HG03442 (cell line): Measurements from ENCODE around the gene NFIA.
"Not testable (repeated sequence)": the region's sequence is repeated elsewhere in the genome, so short reads cannot be mapped to it uniquely, and the experiment has no call there.

ENCODE experiments used
- ATAC-seq: cut with Tn5 transposase; IDR thresholded peaks from one replicate; pipeline ENCODE4 v1.9.1; 2021; ENCODE audit warnings: mild to moderate bottlenecking, moderate library complexity; ENCODE audit not compliant: unreplicated experiment

Gene NFIA

DNA sequence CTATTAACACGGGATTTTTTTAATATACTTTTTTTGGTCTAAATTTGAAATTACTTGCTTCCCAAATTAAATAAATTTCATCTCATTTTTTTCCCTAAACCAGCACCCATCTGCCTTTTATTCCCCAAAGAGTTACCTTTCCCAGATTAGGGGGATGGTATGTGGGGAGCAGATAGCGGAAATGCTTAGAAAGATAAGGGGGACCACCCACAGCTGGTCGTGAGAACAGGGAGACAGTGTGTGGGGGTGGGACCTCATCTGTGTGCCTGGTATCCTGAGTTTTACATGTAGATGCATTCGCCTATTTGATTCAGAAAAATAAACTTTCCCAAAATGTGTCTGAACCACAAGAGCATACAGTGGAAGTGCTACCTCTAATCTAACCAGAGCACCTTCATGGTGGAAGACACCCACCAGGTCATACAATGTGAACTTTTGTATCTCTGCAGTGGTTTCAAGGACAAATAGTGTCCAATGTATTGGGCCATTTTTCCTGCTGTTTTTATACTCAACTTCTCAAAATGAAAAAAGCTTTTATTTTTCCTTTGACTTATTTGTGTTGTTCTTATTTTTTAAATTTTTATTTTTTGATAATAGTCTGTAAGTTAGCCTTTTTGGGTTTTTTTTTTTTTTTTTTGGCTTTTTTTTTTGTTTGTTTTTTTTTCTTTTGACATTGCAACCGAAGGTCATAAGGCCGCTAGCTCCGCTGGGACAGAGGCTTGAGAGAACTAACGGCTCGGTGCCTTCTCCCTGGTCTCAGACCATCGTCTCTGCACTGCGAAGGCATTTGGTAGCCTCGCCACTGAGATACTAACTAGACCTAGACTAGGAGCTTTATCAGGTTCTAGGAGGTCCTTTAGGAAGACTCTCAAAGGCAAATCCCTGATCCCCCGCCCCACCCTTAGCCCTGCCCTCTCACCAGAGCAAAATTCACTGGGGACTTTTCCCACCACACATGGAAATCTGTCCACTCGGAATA, 379.3 kb downstream of the NFIA start:
- ATAC-seq: no peak

DNA sequence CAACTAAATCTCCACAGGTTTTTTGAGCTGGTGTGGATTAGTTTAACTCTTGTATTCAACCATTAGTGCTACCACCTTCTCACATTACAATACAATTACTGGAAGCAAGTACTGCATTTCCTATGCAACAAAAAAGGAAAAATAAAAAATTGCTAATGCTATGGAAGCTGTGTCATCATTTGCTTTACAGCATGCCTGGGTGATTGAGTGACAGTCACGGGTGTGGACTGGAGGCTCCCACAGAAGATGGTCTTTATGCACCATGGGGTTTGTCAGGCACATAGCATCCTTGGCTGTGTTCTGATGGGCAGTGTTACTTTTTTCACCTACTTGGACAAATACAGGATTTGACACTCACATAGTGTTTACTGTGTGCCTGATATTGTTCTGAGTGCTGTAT, 380.3 kb downstream of the NFIA start:
- no peak for ATAC-seq

DNA sequence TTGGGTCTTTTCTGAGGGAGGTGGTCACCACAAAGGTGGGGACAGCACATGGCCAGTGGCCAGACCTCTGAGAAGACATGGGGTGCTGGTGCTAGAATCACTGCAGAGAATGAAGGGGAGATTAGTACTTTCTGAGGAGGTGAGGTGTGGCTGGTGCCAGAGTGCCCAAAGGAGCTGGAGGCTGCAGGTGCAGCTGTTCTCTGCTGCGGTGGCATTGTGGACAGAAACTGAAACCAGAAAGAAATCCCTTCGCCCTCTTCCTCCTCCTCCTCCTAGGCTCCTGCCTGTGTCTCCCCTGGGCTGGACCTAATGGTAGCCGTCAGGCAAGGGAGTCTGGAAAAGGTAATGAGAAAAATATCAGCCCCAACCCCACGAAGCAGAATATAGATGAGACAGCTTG, 380.9 kb downstream of the NFIA start:
- no peak for ATAC-seq

DNA sequence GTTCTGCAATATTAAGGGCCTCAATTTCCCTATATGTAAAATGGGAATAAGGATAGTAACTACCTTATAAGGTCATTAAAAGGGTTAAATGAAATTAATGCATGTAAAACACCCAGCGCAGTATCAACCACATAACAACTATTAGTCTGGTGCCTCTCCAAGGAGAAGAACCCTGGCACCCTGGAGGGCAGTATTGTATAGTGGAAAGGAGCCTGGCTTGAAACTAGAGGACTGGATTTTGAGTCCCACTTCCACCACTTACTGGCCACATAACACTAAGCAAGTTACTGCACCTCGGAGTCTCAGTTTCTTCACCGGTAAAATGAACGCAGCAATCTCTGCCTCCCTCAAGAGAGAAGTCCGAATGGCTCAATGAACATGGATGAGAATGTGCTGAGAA, 385.5 kb downstream of the NFIA start:
- ATAC-seq: not testable (repeated sequence)

DNA sequence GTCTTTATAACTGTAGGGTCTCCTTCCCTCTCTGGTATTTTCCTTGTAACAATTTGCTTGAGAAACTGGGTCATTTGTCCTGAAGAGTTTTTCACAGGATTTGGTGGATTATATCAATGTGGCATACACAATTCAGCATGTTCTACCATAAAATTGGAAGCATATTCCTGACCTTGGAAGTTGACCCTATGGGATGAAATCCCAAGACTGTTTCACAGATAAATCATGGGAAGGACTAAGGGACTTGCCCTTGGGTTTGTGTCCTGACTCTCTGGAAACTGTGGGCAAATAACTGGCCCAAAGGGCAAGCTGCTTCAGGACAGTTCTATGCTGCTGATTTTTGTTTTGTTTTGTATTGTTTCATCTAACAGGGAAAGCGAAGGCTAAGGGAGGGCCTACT, 387.0 kb downstream of the NFIA start:
- ATAC-seq: no peak

DNA sequence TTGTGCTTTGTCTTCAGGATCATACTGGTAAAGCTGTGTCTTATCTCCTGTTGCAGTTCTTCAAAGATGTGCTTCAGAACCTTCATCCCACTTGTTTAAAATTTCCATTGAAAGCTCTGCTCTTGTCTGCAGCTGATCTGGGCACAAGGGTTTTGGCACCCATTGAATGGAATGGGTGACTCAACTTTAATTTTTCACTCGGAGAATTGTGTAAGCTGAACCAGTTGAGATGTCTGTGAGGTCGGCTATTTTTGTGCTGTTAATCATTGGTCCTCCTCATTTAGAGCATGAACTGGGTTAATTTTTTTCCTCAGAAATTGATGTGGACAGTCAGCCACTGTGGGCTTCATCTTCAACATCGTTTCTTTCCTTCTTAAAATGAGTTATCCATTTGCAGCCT, 390.5 kb downstream of the NFIA start:
- ATAC-seq: no peak

DNA sequence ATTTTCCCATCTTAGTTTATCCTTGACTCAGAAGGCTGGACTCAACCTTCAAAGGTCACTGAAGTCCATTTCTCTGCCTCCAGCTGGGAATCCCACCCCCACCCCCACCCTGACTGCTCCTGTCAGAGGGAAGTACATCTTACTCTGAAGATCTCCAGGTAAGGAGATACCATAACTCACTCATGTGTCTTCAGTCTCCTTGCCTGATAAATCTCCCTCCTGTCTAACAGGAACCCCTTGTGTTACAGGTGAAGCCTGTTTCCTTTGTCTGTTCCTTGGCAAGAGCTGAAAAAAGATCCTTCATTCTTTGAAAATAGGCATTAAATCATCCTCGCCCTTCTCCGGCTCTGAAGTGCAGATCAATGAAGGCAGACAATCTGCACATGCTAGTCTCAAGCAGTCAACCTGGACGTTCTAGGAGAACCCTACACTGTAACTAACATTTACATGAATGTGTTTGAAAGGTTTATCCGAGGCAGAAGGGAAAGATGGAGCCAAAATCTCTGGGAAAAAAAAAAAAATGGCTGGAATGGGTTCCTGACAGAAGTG, 392.0 kb downstream of the NFIA start:
- no peak for ATAC-seq

DNA sequence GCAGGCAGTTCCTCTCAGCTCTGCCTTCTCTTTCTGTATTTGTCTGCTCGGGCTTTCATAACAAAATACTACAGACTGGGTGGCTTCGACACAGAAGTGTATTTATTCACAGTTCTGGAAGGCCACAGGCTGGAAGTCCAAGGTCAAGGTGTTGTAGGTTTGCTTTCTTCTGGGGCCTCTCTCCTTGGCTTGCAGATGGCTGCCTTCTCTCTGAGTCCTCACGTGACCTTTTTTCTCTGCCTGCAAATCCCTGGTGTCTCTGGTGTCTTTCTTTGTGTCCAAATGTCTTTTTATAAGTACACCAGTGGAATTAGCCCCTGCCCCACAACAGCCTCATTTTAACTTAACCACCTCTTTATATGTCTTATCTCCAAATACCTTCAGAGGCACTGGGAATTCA, 392.6 kb downstream of the NFIA start:
- no peak for ATAC-seq

DNA sequence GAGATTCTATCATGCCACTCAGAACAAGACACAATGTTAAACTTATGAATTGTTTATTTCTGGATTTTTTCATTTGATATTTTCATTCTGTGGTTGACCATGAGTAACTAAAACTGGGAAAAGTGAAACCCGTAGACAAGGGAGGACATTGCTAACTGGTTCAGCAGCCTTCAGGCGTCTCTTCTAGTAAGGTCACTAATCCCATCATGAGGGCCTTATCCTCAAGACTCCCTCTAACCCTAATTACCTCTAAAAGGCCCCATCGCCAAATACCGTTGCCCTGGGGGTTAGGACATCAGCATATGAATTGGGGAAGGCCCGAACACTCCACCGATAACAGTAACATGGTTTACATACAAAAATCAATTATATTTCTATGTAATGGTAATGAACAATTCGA, 394.9 kb downstream of the NFIA start:
- ATAC-seq: no peak

DNA sequence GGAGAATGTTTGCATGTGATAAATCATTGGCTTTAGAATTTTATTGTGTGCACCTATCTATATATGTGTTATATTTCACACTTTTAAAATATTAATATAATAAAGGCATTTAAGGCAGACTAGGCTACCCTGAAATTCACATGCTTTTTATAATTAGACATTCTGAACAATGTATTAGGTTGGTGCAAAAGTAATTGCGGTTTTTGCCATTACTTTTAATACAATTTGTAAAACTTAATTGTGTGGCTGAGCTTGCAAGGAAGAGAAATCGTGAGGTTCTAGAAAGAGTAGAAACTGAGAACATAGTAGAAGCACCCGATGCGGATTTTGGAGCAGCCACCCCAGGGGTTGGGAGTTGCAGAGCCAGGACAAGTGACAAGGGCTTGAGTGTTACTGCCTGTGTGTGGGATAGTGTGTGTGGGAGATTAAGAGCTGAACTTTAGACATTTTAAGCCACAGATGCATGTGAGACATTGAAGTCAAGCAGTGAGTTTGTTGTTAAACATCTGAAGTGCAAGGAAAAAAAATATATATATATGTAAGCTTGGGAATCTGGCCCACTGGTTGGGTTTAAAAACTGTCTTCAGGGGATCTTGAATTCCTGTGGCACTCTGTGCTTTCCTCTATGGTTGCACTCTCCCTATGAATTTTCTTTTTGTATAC, 398.0 kb downstream of the NFIA start:
- no peak for ATAC-seq

DNA sequence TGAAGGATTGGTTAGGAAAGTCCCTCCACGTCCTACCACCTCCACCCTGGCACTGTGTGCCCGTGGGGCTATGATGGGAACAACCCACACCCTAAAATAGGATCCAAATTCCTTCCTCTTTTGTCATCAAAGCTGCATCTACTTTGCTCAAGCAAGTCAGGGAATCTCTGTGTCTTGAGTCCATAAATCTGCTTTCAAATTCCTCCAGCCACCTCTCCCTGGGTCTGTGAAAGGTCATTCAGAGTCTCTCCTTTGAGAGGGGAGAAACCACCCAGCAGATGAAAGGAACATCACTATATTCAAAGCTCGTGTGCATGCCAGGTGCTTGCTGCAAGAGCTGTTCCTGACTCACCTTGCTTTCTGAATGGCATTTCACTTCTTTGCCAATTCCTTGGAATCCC, 399.0 kb downstream of the NFIA start:
- no peak for ATAC-seq

DNA sequence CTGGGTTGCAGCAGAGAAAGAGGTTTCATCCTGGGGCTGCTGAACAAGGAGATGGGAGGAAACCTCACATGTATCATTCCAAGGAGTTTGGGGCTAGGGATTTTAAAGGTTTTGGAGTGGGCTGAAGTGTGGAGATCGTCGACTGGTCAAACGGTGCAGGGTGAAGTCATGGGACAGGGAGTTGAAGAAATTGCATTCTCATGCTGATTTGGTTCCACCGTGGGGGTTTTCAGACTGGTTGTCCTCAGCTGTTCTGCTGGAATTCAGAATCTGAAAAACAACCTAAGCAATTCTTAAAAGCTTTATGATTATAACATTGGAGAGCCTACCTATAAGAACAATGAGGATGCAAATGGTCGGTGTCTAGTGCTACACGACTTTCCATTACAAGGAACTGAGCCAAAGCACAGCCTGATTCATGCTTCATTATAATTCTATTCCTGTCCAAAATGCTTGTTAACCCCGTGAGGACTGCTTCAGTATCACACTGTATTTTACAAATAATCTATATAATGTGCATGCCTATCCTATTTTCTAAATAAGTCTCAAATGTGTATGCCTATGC, 399.9 kb downstream of the NFIA start:
- no peak for ATAC-seq

DNA sequence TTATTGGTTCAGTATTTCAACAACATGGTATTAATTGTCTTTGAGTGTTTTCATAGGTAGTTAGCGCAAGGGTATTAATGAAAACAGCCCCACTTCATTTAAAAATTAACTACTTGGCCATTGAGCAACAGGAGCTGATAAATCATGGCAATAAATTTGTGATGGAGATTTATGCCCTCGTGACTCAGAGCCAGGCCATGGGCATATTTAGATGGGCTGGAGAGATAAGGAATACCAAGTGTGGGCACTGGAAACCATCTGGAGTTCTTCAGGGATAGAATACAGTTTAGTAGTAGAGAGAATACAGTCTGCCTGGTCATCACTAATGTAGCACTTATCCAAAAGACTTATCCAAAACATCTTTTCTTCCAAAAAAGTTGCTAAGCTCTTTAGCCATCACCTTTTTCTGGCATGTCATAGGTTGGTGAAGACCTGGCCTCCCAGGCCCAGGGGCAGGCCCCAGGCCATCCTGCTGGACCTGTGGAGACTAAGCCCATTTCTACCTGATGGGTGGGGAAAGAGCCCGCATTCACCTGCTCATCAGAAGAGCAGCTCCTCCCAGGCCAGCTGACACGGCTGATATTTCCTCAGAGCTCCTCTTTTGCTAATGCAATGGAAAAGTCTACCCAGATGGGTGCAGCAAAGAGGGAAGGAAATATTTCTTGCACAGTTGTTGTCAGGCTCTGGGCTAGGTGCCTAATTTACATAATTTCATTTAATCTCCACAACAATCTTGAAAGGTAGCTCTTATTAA, 404.6 kb downstream of the NFIA start:
- ATAC-seq: no peak

DNA sequence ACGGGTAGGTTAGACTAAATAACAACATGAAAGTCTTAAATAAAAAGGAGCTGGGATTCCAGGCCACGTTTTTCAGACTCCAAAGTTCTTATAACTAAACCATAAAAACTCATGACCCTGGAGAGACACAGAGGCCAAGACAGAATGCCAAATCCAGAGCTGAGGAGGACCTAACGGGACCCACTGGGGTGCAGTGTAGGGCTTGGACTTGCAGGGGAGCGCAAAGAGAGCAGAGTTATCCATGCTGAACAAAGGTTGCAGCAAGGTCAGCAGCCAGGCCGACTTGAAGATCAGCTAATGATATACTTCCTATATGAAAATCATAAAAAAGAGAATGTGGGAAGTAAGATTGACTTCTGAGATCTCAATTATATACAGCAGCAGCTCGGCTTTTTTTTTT, 405.4 kb downstream of the NFIA start:
- no peak for ATAC-seq

DNA sequence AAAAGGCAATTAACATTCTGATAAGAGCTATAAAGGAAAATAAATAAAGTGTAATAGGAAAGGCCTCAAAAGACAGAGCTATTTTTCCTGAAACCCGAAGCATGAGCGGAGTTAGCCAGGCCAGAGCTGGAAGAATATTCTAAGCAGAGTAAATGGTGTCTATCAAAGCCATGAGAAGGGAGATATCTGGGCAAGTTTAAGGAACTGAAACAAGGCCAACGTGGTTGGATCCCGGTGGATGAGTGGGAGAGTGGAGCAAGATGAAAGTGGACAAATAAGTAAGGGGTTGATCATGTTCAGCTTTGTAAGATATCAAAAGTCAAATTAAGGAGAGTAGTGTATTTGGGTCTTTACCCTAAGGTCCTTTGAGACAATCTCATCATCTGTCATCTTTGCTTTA, 408.6 kb downstream of the NFIA start:
- no peak for ATAC-seq

DNA sequence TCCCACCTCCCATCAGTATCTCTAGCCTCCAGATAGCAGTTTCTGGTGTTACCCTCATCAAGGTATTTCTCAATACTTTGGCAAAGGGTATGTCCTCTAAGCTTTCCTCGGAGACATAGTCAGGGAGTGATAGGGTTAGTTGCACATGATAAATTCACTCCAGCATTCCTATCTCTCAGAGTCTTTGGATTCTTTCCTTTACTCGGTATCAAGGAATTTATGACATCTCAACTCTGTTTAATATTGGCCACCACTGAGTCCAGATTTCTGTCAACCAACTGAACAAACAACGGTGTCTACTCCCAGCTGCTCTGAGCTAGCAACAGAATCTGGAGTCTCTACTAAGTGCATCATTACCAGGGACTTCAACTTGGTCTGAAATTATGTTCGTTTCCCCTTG, 409.1 kb downstream of the NFIA start:
- no peak for ATAC-seq

DNA sequence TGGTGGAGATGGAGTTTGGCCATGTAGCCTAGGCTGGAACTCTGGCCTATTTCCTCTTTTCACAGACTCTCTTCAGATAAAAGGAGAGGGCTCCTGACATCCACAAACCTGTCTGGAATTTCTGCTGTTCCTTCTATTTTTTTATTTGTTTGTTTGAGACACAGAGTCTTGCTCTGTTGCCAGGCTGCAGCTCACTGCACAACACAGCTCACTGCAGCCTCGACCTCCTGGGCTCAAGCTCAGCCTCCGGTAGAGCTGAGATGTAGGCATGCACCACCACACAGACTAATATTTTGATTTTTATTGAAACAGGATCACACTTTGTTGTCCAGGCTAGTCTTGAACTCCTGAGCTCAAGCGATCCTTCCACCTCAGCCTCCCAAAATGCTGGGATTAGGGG, 411.6 kb downstream of the NFIA start:
- ATAC-seq: no peak

DNA sequence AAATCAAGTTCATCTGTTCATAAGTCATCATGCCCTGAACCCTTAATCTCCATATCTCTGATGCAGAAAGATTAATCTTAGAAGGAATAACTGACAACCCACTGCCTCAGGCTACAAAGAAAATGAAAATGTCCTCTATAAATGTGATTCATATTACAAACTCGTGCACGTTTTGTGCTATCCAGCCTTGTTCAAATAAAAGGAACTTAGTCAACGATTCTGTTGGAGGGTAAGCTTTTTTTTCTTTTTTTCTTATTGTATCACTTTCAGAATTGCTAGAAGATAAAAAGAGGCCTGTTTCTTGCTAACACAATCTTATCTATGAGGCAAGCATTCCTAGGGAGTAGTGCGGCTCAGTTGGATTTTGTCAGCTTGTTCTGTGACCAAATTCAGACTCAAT, 414.1 kb downstream of the NFIA start:
- no peak for ATAC-seq

DNA sequence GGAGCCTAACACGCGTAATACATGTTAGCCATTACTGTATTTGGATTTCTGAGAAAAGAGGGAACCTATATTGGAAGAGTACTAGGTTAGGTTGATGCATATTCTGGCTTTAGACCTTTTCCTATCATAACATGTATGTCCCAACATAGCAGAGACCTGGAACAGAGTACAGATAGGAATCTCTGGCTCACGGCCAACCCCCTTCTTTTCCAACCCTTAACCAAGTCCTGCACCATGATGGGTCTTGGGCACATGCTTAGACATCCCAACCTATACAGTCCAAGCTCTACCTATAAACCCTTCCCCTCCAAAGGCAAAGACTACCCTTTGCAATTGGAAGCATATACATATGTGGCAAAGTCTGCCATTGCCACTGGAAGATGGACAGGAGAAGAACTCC, 414.7 kb downstream of the NFIA start:
- no peak for ATAC-seq

DNA sequence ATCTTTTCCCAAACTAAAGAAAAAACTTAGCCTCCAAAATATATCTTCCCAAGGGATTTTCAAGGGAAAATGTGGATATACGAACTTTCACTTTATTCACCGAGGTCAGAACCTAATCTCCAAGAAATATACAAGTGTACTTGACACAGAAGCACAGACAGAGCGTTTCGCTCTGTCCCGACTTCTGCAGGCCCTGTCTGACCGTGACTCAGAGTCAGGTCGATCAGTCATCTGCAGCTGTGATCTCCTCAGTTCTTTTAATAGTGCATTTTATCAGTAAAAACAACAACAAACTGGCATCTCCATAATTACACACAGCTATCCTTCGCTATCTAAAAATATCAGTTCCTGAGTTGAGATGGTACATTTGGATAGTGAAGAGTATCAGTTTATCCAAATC, 416.0 kb downstream of the NFIA start:
- ATAC-seq: no peak
